Loucy (cell line): ENCODE measurements around the gene SLC17A9.

Source experiments
- H2AFZ ChIP-seq: fragments of 200-600 bp; sonication (generic); 2 replicates; pipeline ENCODE4 v1.6.0; 2016; ENCODE audit warnings: antibody characterized with exemption, mild to moderate bottlenecking, low read length, moderate library complexity
- H3F3A ChIP-seq: fragments of 200-600 bp; 2 replicates; pipeline ENCODE4 v1.6.0; 2016; ENCODE audit warnings: antibody characterized with exemption, low read depth, mild to moderate bottlenecking
- H3K27me3 ChIP-seq: fragments of 200-600 bp; sonication (generic); 2 replicates; pipeline ENCODE4 v1.6.1; 2014; ENCODE audit warnings: low read length, mild to moderate bottlenecking; ENCODE audit not compliant: insufficient read depth, poor library complexity, severe bottlenecking
- H3K36me3 ChIP-seq: fragments of 200-600 bp; sonication (generic); 2 replicates; pipeline ENCODE4 v1.6.1; 2016; ENCODE audit warnings: low read length; ENCODE audit not compliant: insufficient read depth
- H3K4me1 ChIP-seq: fragments of 200-600 bp; sonication (generic); 2 replicates; pipeline ENCODE4 v1.5.1; 2014; ENCODE audit warnings: low read length, mild to moderate bottlenecking; ENCODE audit not compliant: insufficient read depth, poor library complexity, severe bottlenecking
- H3K4me2 ChIP-seq: fragments of 200-600 bp; sonication (generic); 2 replicates; pipeline ENCODE4 v1.6.0; 2014; ENCODE audit warnings: antibody characterized with exemption, low read length, low read depth, mild to moderate bottlenecking; ENCODE audit not compliant: poor library complexity, severe bottlenecking
- H3K4me3 ChIP-seq: fragments of 200-600 bp; sonication (generic); 2 replicates; pipeline ENCODE4 v1.5.1; 2014; ENCODE audit warnings: low read length, mild to moderate bottlenecking, mixed read lengths; ENCODE audit not compliant: poor library complexity, severe bottlenecking
- H3K79me2 ChIP-seq: fragments of 200-600 bp; sonication (generic); 2 replicates; pipeline ENCODE4 v1.6.1; 2014; ENCODE audit warnings: low read length; ENCODE audit not compliant: insufficient read depth
- H3K9ac ChIP-seq: fragments of 200-600 bp; sonication (generic); 2 replicates; pipeline ENCODE4 v1.6.0; 2014; ENCODE audit warnings: mild to moderate bottlenecking, low read depth, low read length, moderate library complexity; ENCODE audit not compliant: poor library complexity, severe bottlenecking
- H3K9me2 ChIP-seq: fragments of 200-600 bp; sonication (generic); replicated peaks from 2 replicates; pipeline ENCODE4 v1.6.1; 2016; ENCODE audit warnings: low read depth, low read length, mixed read lengths
- H3K9me3 ChIP-seq: fragments of 200-600 bp; sonication (generic); 2 replicates; pipeline ENCODE4 v1.6.1; 2014; ENCODE audit warnings: mild to moderate bottlenecking, antibody characterized with exemption, low read length, low read depth; ENCODE audit not compliant: insufficient read depth
- H4K20me1 ChIP-seq: fragments of 200-600 bp; sonication (generic); 2 replicates; pipeline ENCODE4 v1.6.0; 2014; ENCODE audit warnings: antibody characterized with exemption, low read length, mild to moderate bottlenecking; ENCODE audit not compliant: insufficient read depth, poor library complexity, severe bottlenecking
- CTCF ChIP-seq: fragments of 200-600 bp; sonication (generic); conservative IDR thresholded peaks from 2 replicates; pipeline ENCODE4 v1.5.1; 2014; ENCODE audit warnings: mild to moderate bottlenecking, antibody characterized with exemption, low read length
- EZH2phosphoT487 ChIP-seq: fragments of 200-600 bp; IDR thresholded peaks from 2 replicates; pipeline ENCODE4 v1.6.1; 2018; ENCODE audit warnings: antibody characterized with exemption, mild to moderate bottlenecking, moderate library complexity, borderline replicate concordance

SLC17A9 gene

GRCh38 chr20:62967628-62968351, 15.3 kb downstream of the SLC17A9 start:
- H4K20me1 ChIP-seq, result peaks cover 2% of the 10 kb centered on the region

GRCh38 chr20:62968378-62969178, 16.1 kb downstream of the SLC17A9 start:
- Histone ChIP-seq H3K79me2 (0 out of 2 replicates have a peak, but pooled peaks cover 2% of the 10 kb centered on the region), H3K9me3 (no peaks in the 10 kb centered on the region), H4K20me1 (peaks cover 2% of the 10 kb centered on the region), H3K27me3 (no peaks in the 10 kb centered on the region), H3K4me3 (no peak overlapping the region), H2AFZ (no peak overlapping the region), H3K9ac (no peak overlapping the region), H3K9me2 (no peaks in the 10 kb centered on the region), H3K4me2 (no peak overlapping the region), H3F3A (no peaks in the 10 kb centered on the region), H3K36me3 (peaks cover 13% of the 10 kb centered on the region; the same call in 1 of the 2 replicates), H3K4me1 (no peaks in the 10 kb centered on the region)
- TF ChIP-seq CTCF (no peak), EZH2phosphoT487 (no peak)

More at GRCh38 chr20:62967628-62968351, 15.3 kb downstream of the SLC17A9 start:
- no peak overlapping the region for H3K4me3 ChIP-seq
- H3K4me1 ChIP-seq, result no peaks in the 10 kb centered on the region
- TF ChIP-seq CTCF, result no peak
- no peaks in the 10 kb centered on the region for H3F3A ChIP-seq
- H3K4me2 ChIP-seq, result no peak overlapping the region
- no peaks in the 10 kb centered on the region for H3K27me3 ChIP-seq
- no peak overlapping the region for H2AFZ ChIP-seq
- H3K9ac ChIP-seq, result no peak overlapping the region
- H3K36me3 ChIP-seq, result peaks cover 19% of the 10 kb centered on the region; the same call in 1 of the 2 replicates
- peaks cover 3% of the 10 kb centered on the region; the same call in 1 of the 2 replicates for H3K79me2 ChIP-seq
- H3K9me3 ChIP-seq, result no peaks in the 10 kb centered on the region
- H3K9me2 ChIP-seq, result no peaks in the 10 kb centered on the region

- no peak overlapping the region for H3K9ac ChIP-seq
- no peaks in the 10 kb centered on the region for H3K27me3 ChIP-seq
- H2AFZ ChIP-seq, result no peak overlapping the region
- peaks cover 2% of the 10 kb centered on the region for H4K20me1 ChIP-seq
- no peaks in the 10 kb centered on the region for H3K9me3 ChIP-seq
- no peaks in the 10 kb centered on the region for H3F3A ChIP-seq
- no peak overlapping the region for H3K4me3 ChIP-seq
- H3K4me1 ChIP-seq, result no peaks in the 10 kb centered on the region
- H3K36me3 ChIP-seq, result peaks cover 7% of the 10 kb centered on the region; the same call in 1 of the 2 replicates
- TF ChIP-seq CTCF, result no peak
- TF ChIP-seq EZH2phosphoT487, result no peak
- no peaks in the 10 kb centered on the region for H3K9me2 ChIP-seq
- H3K4me2 ChIP-seq, result no peak overlapping the region
- H3K79me2 ChIP-seq, result no peaks in the 10 kb centered on the region
These were observed 16.8 kb downstream of the SLC17A9 start for GRCh38 chr20:62969179-62969760.
